Measurements from ENCODE around the gene RAB20.

RAB20 gene

DNA sequence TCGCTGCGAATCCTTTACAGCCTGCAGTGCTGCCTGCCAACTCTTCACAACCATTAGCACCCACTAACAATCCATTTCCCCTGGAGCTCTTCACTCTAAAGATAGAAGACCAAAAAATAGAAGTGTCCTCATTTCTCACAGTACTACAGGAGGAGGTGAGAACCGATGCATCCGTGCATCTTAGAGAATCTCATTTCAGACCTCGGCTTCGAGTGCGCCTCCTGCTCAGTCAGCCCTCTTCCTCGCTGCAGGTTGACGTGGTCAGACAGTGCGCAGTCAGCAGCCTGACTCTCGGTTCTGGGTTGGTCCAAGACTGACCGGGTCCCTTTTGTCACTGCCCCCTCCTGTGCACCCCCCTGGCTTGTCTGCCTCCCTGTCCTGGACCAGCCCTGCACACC is 85.3 kb downstream of the RAB20 start:
- peaks cover 4% of the 10 kb centered on the region for H3K4me1 Mint-ChIP-seq (ENCODE audit: low read depth)
- no peaks in the 10 kb centered on the region for H3K9me3 Mint-ChIP-seq
- no peak overlapping the region for H3K27ac Mint-ChIP-seq
- H3K27me3 Mint-ChIP-seq, result peaks cover 7% of the 10 kb centered on the region
- no peaks in the 10 kb centered on the region for H3K36me3 Mint-ChIP-seq (ENCODE audit: low read depth)
- H3K4me3 Mint-ChIP-seq, result no peak overlapping the region

GRCh38 chr13:110475550-110476219 is 85.8 kb downstream of the RAB20 start:
- H3K9me3 Mint-ChIP-seq, result no peaks in the 10 kb centered on the region

DNA sequence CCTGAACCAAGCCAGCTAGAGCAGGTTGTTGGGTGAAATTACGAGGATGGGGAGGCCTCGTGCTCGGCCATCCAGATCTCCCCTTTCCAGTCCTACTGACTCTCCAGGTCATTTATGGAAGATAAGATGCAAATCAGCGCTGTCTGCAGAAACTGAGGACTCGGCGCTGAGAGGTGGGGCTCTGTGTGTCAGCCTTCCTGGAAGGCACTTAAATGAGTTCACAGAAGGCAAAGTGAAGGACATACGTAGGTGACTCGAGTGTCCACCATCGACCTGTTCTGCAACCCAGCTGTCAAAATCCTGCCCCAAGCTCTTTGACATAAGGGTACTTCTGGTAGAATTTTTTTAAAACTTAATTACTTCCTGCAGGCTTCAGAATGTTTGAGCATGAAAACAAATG is 86.4 kb downstream of the RAB20 start:
- Mint-ChIP-seq H3K4me1 (ENCODE audit: low read depth) (peaks cover 10% of the 10 kb centered on the region), H3K27ac (no peak overlapping the region), H3K27me3 (peaks cover 15% of the 10 kb centered on the region), H3K36me3 (ENCODE audit: low read depth) (no peaks in the 10 kb centered on the region), H3K4me3 (no peak overlapping the region), H3K9me3 (no peaks in the 10 kb centered on the region)

More at GRCh38 chr13:110475550-110476219, 85.8 kb downstream of the RAB20 start:
- H3K27ac Mint-ChIP-seq, result no peak overlapping the region
- no peaks in the 10 kb centered on the region for H3K36me3 Mint-ChIP-seq (ENCODE audit: low read depth)
- H3K27me3 Mint-ChIP-seq, result peaks cover 12% of the 10 kb centered on the region
- H3K4me3 Mint-ChIP-seq, result no peak overlapping the region
- H3K4me1 Mint-ChIP-seq (ENCODE audit: low read depth), result peaks cover 9% of the 10 kb centered on the region

DNA sequence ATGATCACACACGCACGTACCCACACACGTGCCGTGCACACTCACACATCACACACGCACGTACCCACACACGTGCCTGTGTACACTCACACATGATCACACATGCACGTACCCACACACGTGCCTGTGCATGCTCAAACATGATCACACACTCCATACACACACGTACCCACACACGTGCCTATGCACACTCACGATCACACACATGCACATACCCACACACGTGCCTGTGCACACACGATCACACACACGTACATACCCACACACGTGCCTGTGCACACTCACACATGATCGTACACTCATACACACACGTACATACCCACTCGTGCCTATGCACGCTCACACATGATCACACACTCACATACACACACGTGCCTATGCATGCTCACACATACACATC is 86.8 kb downstream of the RAB20 start:
- Mint-ChIP-seq H3K4me1 (ENCODE audit: low read depth) (peaks cover 10% of the 10 kb centered on the region), H3K36me3 (ENCODE audit: low read depth) (no peaks in the 10 kb centered on the region), H3K9me3 (no peaks in the 10 kb centered on the region), H3K27ac (no peak overlapping the region), H3K27me3 (peaks cover 15% of the 10 kb centered on the region), H3K4me3 (no peak overlapping the region)

All from stimulated activated naive CD8-positive, alpha-beta T cell treated with anti-CD3 and anti-CD28 coated beads, Interleukin-15, Interleukin-2, amounts not matched to agents 100 ng/mL and 50 ng/mL, for 24 hours (primary cell).